HepG2 (cell line): Measurements from ENCODE around the gene ARID5B. TPM values are rescaled to one million over a fixed set of nuclear protein-coding genes. Genes with fewer than 3 reads are reported as not detected.

Experiments used
- ARHGAP35 ChIP-seq: sonication (generic); formaldehyde crosslinking; IDR thresholded peaks from 2 replicates; pipeline ENCODE4 v1.9.0; 2022; ENCODE audit warnings: mild to moderate bottlenecking, inconsistent platforms, moderate library complexity, missing genetic modification reagents, borderline replicate concordance
- GRHL1 ChIP-seq: sonication (generic); formaldehyde crosslinking; conservative IDR thresholded peaks from 2 replicates; pipeline ENCODE4 v1.8.0; 2022; ENCODE audit warnings: missing genetic modification reagents
- JUN ChIP-seq: sonication (generic); formaldehyde crosslinking; IDR thresholded peaks from 2 replicates; pipeline ENCODE4 v1.4.0; 2020; ENCODE audit warnings: mild to moderate bottlenecking, missing genetic modification reagents
- KDM3A ChIP-seq: IDR thresholded peaks from 2 replicates; pipeline ENCODE4 v1.6.1; 2018; ENCODE audit warnings: low read depth, missing compliant biosample characterization
- KLF12 ChIP-seq: sonication (generic); formaldehyde crosslinking; IDR thresholded peaks from 2 replicates; pipeline ENCODE4 v1.4.0; 2020; ENCODE audit warnings: missing genetic modification reagents, borderline replicate concordance
- KLF9 ChIP-seq: IDR thresholded peaks from 2 replicates; pipeline ENCODE4 v1.6.1; 2016; ENCODE audit warnings: low read depth
- KMT2B ChIP-seq: IDR thresholded peaks from 2 replicates; pipeline ENCODE4 v1.6.1; 2016; ENCODE audit warnings: missing genetic modification reagents, missing compliant biosample characterization
- MIXL1 ChIP-seq: IDR thresholded peaks from 2 replicates; pipeline ENCODE4 v1.6.1; 2016
- MLLT10 ChIP-seq: sonication (generic); formaldehyde crosslinking; IDR thresholded peaks from 2 replicates; pipeline ENCODE4 v1.4.0; 2020; ENCODE audit warnings: missing genetic modification reagents
- RARG ChIP-seq: sonication (generic); formaldehyde crosslinking; IDR thresholded peaks from 2 replicates; pipeline ENCODE4 v1.4.0; 2020; ENCODE audit warnings: low read depth, mild to moderate bottlenecking, missing genetic modification reagents
- RBFOX2 ChIP-seq: fragments of 200-400 bp; formaldehyde crosslinking; IDR thresholded peaks from 2 replicates; pipeline ENCODE4 v1.6.1; 2017; ENCODE audit warnings: low read depth, mild to moderate bottlenecking, low read length
- RELA ChIP-seq: sonication (generic); formaldehyde crosslinking; IDR thresholded peaks from 2 replicates; pipeline ENCODE4 v1.4.0; 2020; ENCODE audit warnings: missing genetic modification reagents
- SIN3A ChIP-seq: IDR thresholded peaks from 2 replicates; pipeline ENCODE4 v1.6.1; 2011; ENCODE audit warnings: low read depth, mild to moderate bottlenecking, control low read depth, low read length, borderline replicate concordance
- SMARCC2 ChIP-seq: fragments of 450-650 bp; IDR thresholded peaks from 2 replicates; pipeline ENCODE4 v1.6.1; 2017; ENCODE audit warnings: antibody characterized with exemption, mild to moderate bottlenecking
- SP1 ChIP-seq, 2 experiments: fragments of 450-650 bp in 1 of 2; sonication (generic) in 1 of 2; formaldehyde crosslinking in 1 of 2; IDR thresholded peaks; 2 replicates each; pipeline versions ENCODE4 v1.4.0 to v1.6.1; 2016 to 2020; ENCODE audit warnings: missing genetic modification reagents in 1 of 2
- TAF15 ChIP-seq: fragments of 200-400 bp; formaldehyde crosslinking; IDR thresholded peaks from one replicate; pipeline ENCODE4 v1.6.1; 2018; ENCODE audit warnings: mild to moderate bottlenecking, low read depth, low read length; ENCODE audit not compliant: poor library complexity, severe bottlenecking
- TEAD2 ChIP-seq: sonication (generic); formaldehyde crosslinking; IDR thresholded peaks from 2 replicates; pipeline ENCODE4 v1.9.0; 2021; ENCODE audit warnings: missing genetic modification reagents
- TOE1 ChIP-seq: sonication (generic); formaldehyde crosslinking; IDR thresholded peaks from 2 replicates; pipeline ENCODE4 v1.4.0; 2020; ENCODE audit warnings: mild to moderate bottlenecking, missing genetic modification reagents
- ZBTB8A ChIP-seq: sonication (generic); formaldehyde crosslinking; IDR thresholded peaks from 2 replicates; pipeline ENCODE4 v1.4.0; 2020; ENCODE audit warnings: mild to moderate bottlenecking, low read depth, missing genetic modification reagents, borderline replicate concordance
- ZMYM2 ChIP-seq: sonication (generic); formaldehyde crosslinking; IDR thresholded peaks from 2 replicates; pipeline ENCODE4 v1.8.0; 2022; ENCODE audit warnings: mild to moderate bottlenecking, missing genetic modification reagents
- ZMYM4 ChIP-seq: sonication (generic); formaldehyde crosslinking; IDR thresholded peaks from 2 replicates; pipeline ENCODE4 v1.8.1; 2023; ENCODE audit warnings: mild to moderate bottlenecking, missing genetic modification reagents
- ZNF451 ChIP-seq: sonication (generic); formaldehyde crosslinking; IDR thresholded peaks from 2 replicates; pipeline ENCODE4 v1.5.0; 2020; ENCODE audit warnings: mild to moderate bottlenecking, missing genetic modification reagents
- ZNF709 ChIP-seq: sonication (generic); formaldehyde crosslinking; IDR thresholded peaks from 2 replicates; pipeline ENCODE4 v1.5.0; 2020; ENCODE audit warnings: mild to moderate bottlenecking, missing genetic modification reagents
- ZNF766 ChIP-seq: sonication (generic); formaldehyde crosslinking; IDR thresholded peaks from 2 replicates; pipeline ENCODE4 v1.5.0; 2020; ENCODE audit warnings: missing genetic modification reagents, borderline replicate concordance
- ZNF792 ChIP-seq: IDR thresholded peaks from 2 replicates; pipeline ENCODE4 v1.6.1; 2016
- polyA plus RNA-seq, 8 experiments: library from polyadenylated mRNA; depleted of rRNA in 3 of 8; stranded (reverse) in 7 of 8; unstranded in 1 of 8; fragments of >200 nt; fragmentation: Illumina TruSeq in 4 of 8; extraction: Trizol in 4 of 8; gene quantifications; 2 replicates each; pipeline versions ENCODE4 v1.2.1 to v1.2.3, GENCODE V29; 2011 to 2016; ENCODE audit warnings: low read depth in 4 of 8, missing spikeins in 1 of 8, mixed read lengths in 1 of 8; ENCODE audit not compliant: insufficient read depth in 1 of 8
- total RNA-seq, 5 experiments: library from RNA; depleted of rRNA; stranded (reverse); fragments of >200 nt; fragmentation: Illumina TruSeq; extraction: Trizol; gene quantifications; 2 replicates each; pipeline ENCODE4 v1.2.3, GENCODE V29; 2016; ENCODE audit warnings: low read depth in 1 of 5
- TF ChIP-seq, protein P1 (sequence below), 2 experiments: sonication (generic) in 1 of 2; formaldehyde crosslinking in 1 of 2; IDR thresholded peaks; 2 replicates each; pipeline versions ENCODE4 v1.5.1 to v1.6.1; 2011 to 2020; ENCODE audit warnings: borderline replicate concordance in 1 of 2, low read depth in 1 of 2, low read length in 1 of 2, mild to moderate bottlenecking in 1 of 2, missing genetic modification reagents in 1 of 2, moderate library complexity in 1 of 2
- TF ChIP-seq, protein P2 (sequence below): IDR thresholded peaks from 2 replicates; pipeline ENCODE4 v1.6.1; 2016; ENCODE audit warnings: missing biosample characterization, missing genetic modification reagents, low read depth

ARID5B gene
- total and polyA plus RNA-seq, 2 of the 13 experiments (the other 11 are each of a cell fraction or from before 2014, with no cell fraction given): 6.2 to 21.1 TPM

DNA sequence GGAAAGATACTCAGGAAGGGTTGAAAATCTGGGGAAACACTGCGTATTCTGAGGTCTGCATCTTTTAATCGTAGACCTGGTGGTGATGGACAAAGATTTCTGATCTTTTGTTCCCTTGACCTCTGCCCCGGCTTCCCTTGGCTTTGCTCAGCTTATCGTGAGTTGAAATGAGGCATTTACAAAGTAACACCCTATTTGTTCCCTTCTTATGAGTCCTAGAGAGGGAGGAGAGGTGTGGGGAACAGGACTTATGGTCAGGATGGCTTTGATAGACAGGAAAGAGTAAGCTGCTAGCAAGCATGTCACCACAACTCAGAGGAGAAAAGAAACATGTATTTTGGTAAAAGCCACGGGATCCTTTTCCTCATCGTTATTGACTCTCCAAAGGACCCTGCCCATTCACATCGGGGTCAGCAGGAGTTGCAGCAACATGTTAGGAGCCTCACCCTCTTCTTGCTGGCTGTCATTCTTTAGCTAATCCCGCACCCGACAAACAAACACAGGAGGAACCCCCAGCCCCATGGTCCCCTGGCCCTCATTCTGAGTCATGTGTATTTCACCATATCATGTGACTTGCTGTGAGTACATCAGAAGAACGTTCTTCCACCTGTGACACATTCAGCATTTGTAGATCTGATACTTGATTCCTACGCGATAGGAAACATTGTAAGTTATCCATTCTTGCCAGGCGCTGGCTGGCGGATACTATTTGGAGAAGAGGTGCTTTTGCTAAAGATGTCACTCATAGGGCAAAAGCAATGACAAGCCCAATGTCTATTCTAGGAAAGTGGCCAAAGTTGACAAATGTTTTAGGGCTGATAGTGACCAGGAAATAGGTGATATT lies 197.0 kb downstream of the ARID5B start (continued):
- TF ChIP-seq, protein P1, sequence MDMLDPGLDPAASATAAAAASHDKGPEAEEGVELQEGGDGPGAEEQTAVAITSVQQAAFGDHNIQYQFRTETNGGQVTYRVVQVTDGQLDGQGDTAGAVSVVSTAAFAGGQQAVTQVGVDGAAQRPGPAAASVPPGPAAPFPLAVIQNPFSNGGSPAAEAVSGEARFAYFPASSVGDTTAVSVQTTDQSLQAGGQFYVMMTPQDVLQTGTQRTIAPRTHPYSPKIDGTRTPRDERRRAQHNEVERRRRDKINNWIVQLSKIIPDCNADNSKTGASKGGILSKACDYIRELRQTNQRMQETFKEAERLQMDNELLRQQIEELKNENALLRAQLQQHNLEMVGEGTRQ (IDR thresholded peaks at IDR 0.05; ENCODE audit: low read depth, low read length): 0 out of 2 replicates have a peak, but pooled peaks have one; percentile 15
- TF ChIP-seq, protein P1 (CRISPR knock-in tag; IDR thresholded peaks at IDR 0.05; ENCODE audit: borderline replicate concordance): peak; percentile 35; the same call in 1 of the 2 replicates
- no peak for TF ChIP-seq ARHGAP35 (CRISPR knock-in tag)
- TF ChIP-seq TAF15: no peak
- TF ChIP-seq TOE1: no peak
- no peak for TF ChIP-seq KLF9 (CRISPR knock-in tag)
- TF ChIP-seq ZNF766 (CRISPR knock-in tag): no peak
- no peak for TF ChIP-seq ZNF451
- no peak for TF ChIP-seq GRHL1 (CRISPR knock-in tag)
- TF ChIP-seq ZBTB8A (CRISPR knock-in tag): no peak
- no peak for TF ChIP-seq JUN
- TF ChIP-seq ZNF709 (CRISPR knock-in tag): no peak
- TF ChIP-seq ZNF792: no peak
- TF ChIP-seq KMT2B (CRISPR knock-in tag): no peak
- no peak for TF ChIP-seq SMARCC2
- no peak for TF ChIP-seq SP1 (IDR thresholded peaks at IDR 0.05)
- TF ChIP-seq SP1 (CRISPR knock-in tag; IDR thresholded peaks at IDR 0.05): no peak
- TF ChIP-seq, protein P2, sequence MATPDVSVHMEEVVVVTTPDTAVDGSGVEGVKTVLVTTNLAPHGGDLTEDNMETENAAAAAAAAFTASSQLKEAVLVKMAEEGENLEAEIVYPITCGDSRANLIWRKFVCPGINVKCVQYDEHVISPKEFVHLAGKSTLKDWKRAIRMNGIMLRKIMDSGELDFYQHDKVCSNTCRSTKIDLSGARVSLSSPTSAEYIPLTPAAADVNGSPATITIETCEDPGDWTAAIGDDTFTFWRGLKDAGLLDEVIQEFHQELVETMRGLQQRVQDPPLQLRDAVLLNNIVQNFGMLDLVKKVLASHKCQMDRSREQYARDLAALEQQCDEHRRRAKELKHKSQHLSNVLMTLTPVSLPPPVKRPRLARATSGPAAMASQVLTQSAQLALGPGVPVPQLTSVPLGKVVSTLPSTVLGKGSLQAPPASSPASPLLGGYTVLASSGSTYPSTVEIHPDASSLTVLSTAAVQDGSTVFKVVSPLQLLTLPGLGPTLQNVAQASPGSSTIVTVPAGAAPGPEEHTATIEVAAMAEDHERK (CRISPR knock-in tag): no peak
- TF ChIP-seq MIXL1 (CRISPR knock-in tag): no peak
- no peak for TF ChIP-seq ZMYM2
- no peak for TF ChIP-seq MLLT10 (CRISPR knock-in tag)
- TF ChIP-seq KLF12 (CRISPR knock-in tag): no peak
- no peak for TF ChIP-seq RELA
- no peak for TF ChIP-seq TEAD2 (CRISPR knock-in tag)
- no peak for TF ChIP-seq RARG (CRISPR knock-in tag)
- 0 out of 2 replicates have a peak, but pooled peaks have one; percentile 23 for TF ChIP-seq KDM3A (CRISPR knock-in tag)
- TF ChIP-seq ZMYM4: no peak
- no peak; the same call in 1 of the 2 replicates for TF ChIP-seq SIN3A
- no peak for TF ChIP-seq RBFOX2
